PC-3 (cell line): Measurements from ENCODE around the gene FARP1. TPM values are rescaled to one million over a fixed set of nuclear protein-coding genes. Genes with fewer than 3 reads are reported as not detected.
A peak's percentile ranks its signal among the peaks of the same experiment; 100 is the strongest.

Source experiments
- ATAC-seq: fragments of 200-7000 bp; cut with Tn5 transposase; 2 replicates; pipeline ENCODE4 v1.9.1; 2020; ENCODE audit warnings: mild to moderate bottlenecking, moderate library complexity
- BruUV-seq: library from RNA; stranded (reverse); fragments of 400-500 nt; replicated peaks from 2 replicates; lab custom pipeline; 2021; lab: Mats Ljungman, UMichigan
- CTCF ChIA-PET: fragments of 300-600 bp; sonication (Branson Sonifier 250); formaldehyde crosslinking; loops from one replicate; lab custom pipeline; 2022; ENCODE audit warnings: antibody characterized with exemption; lab: Charles Lee
- POLR2A ChIA-PET: fragments of 300-600 bp; sonication (Branson Sonifier 250); formaldehyde crosslinking; loops from one replicate; lab custom pipeline; 2022; ENCODE audit warnings: antibody characterized with exemption; ENCODE audit not compliant: unreplicated experiment; lab: Charles Lee
- DNase-seq: peaks from one replicate; pipeline ENCODE4 v3.0.0-alpha.2; 2015
- H2AFZ ChIP-seq: fragments of 300-600 bp; sonication (generic); 2 replicates; pipeline ENCODE4 v1.6.0; 2016; ENCODE audit warnings: antibody characterized with exemption, low read length
- H3F3A ChIP-seq: fragments of 300-600 bp; sonication (generic); one replicate; pipeline ENCODE4 v1.6.0; 2017; ENCODE audit warnings: antibody characterized with exemption, low read length, control low read depth, mild to moderate bottlenecking; ENCODE audit not compliant: unreplicated experiment
- H3K27ac ChIP-seq: fragments of 300-600 bp; sonication (generic); 2 replicates; pipeline ENCODE4 v1.5.1; 2016; ENCODE audit warnings: mild to moderate bottlenecking, low read length
- H3K27me3 ChIP-seq: fragments of 300-600 bp; sonication (generic); 2 replicates; pipeline ENCODE4 v1.6.1; 2016; ENCODE audit warnings: low read length, mixed read lengths
- H3K36me3 ChIP-seq: fragments of 300-600 bp; sonication (generic); 2 replicates; pipeline ENCODE4 v1.6.1; 2016; ENCODE audit warnings: low read depth, mixed run types, low read length, mixed read lengths
- H3K4me1 ChIP-seq: fragments of 300-600 bp; sonication (generic); 2 replicates; pipeline ENCODE4 v1.5.1; 2016; ENCODE audit warnings: low read length; ENCODE audit not compliant: insufficient read depth
- H3K4me2 ChIP-seq: fragments of 300-600 bp; sonication (generic); 2 replicates; pipeline ENCODE4 v1.6.0; 2016; ENCODE audit warnings: low read length
- H3K4me3 ChIP-seq: fragments of 300-600 bp; sonication (generic); 2 replicates; pipeline ENCODE4 v1.5.1; 2016; ENCODE audit warnings: mild to moderate bottlenecking, low read length, mixed read lengths
- H3K79me2 ChIP-seq: fragments of 300-600 bp; sonication (generic); 2 replicates; pipeline ENCODE4 v1.6.1; 2017; ENCODE audit warnings: low read length, mixed read lengths
- H3K9ac ChIP-seq: fragments of 300-600 bp; sonication (generic); 2 replicates; pipeline ENCODE4 v1.6.0; 2016; ENCODE audit warnings: mild to moderate bottlenecking, low read length
- H3K9me2 ChIP-seq: fragments of 300-600 bp; sonication (generic); replicated peaks from 2 replicates; pipeline ENCODE4 v1.6.1; 2016; ENCODE audit warnings: mixed run types, low read length, mixed read lengths
- H3K9me3 ChIP-seq: fragments of 300-600 bp; sonication (generic); 2 replicates; pipeline ENCODE4 v1.6.1; 2016; ENCODE audit warnings: low read length, mixed read lengths
- H4K20me1 ChIP-seq: fragments of 300-600 bp; sonication (generic); 2 replicates; pipeline ENCODE4 v1.6.1; 2016; ENCODE audit warnings: low read length, mixed read lengths
- EZH2 ChIP-seq: fragments of 300-600 bp; sonication (generic); IDR thresholded peaks from one replicate; pipeline ENCODE4 v1.6.1; 2017; ENCODE audit warnings: antibody characterized with exemption, mild to moderate bottlenecking, low read length; ENCODE audit not compliant: unreplicated experiment
- EZH2phosphoT487 ChIP-seq: fragments of 300-600 bp; sonication (generic); IDR thresholded peaks from 2 replicates; pipeline ENCODE4 v1.6.1; 2018; ENCODE audit warnings: mild to moderate bottlenecking, antibody characterized with exemption, low read length, borderline replicate concordance
- intact Hi-C: fragments of 100-400 bp; cut with micrococcal nuclease; formaldehyde crosslinking; loops from 2 replicates; pipeline ENCODE4 v1.9.0; 2023
- total RNA-seq: library from RNA; depleted of rRNA; stranded (reverse); fragments of >200 nt; gene quantifications from 2 replicates; pipeline ENCODE4 v1.2.3, GENCODE V29; 2014
- TF ChIP-seq, protein P1 (sequence below): fragments of 300-600 bp; sonication (generic); conservative IDR thresholded peaks from 2 replicates; pipeline ENCODE4 v1.5.1; 2017; ENCODE audit warnings: antibody characterized with exemption, low read depth, mild to moderate bottlenecking, low read length

The FARP1 gene
- total RNA-seq, 1 experiment from 2014 or later: 18.2 TPM

DNA sequence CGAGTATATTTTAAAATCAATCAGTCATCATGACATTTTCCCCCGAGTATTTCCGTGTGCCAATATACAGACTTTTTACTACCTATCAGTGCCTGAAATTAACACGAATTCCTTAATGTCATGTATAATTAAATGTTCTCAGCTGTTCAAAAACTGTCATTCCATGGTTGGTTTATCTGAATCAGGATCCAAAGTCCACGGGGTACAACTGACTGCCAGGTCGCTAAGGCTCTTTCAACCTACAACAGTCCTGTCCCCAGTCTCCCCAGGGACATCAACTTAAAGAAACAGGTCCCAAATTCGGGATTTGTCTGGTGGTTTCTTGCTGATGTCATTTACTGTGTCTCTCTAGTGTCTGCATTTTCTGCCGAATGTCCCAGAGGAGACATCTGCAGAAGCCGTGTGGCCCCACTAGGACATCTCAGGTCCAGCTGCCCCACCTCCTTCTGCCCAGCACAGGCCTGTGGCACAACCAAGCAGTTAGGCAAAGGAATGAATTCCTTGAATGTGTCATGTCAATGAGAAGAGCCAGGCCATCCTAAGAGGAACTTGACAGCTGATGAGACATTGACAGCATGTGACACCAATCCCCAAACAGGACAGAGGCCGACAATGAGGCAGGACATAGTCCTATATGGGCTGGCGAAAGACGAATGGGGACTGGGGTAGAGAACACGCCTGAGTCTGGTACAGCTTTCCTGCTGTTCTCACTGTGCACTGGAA is 324.5 kb downstream of the FARP1 start:
- Histone ChIP-seq H3K9ac (no peak overlapping the region), H3K9me3 (no peaks in the 10 kb centered on the region), H3K4me1 (no peaks in the 10 kb centered on the region), H3F3A (no peaks in the 10 kb centered on the region), H3K27ac (no peak overlapping the region), H3K9me2 (no peaks in the 10 kb centered on the region), H3K36me3 (peaks cover 20% of the 10 kb centered on the region), H3K79me2 (peaks cover 7% of the 10 kb centered on the region; the same call in 1 of the 2 replicates), H2AFZ (no peak overlapping the region), H4K20me1 (no peaks in the 10 kb centered on the region), H3K27me3 (no peaks in the 10 kb centered on the region), H3K4me2 (no peak overlapping the region), H3K4me3 (no peak overlapping the region)
- ATAC-seq (no peak), DNase-seq (no peak)
- BruUV-seq: no TSS peak
- ChIA-PET POLR2A (no interaction called here), CTCF (no interaction called here)
- intact Hi-C loops: no loop called here
- TF ChIP-seq, protein P1, sequence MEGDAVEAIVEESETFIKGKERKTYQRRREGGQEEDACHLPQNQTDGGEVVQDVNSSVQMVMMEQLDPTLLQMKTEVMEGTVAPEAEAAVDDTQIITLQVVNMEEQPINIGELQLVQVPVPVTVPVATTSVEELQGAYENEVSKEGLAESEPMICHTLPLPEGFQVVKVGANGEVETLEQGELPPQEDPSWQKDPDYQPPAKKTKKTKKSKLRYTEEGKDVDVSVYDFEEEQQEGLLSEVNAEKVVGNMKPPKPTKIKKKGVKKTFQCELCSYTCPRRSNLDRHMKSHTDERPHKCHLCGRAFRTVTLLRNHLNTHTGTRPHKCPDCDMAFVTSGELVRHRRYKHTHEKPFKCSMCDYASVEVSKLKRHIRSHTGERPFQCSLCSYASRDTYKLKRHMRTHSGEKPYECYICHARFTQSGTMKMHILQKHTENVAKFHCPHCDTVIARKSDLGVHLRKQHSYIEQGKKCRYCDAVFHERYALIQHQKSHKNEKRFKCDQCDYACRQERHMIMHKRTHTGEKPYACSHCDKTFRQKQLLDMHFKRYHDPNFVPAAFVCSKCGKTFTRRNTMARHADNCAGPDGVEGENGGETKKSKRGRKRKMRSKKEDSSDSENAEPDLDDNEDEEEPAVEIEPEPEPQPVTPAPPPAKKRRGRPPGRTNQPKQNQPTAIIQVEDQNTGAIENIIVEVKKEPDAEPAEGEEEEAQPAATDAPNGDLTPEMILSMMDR: no peak
- TF ChIP-seq EZH2 (no peak), EZH2phosphoT487 (no peak)

DNA sequence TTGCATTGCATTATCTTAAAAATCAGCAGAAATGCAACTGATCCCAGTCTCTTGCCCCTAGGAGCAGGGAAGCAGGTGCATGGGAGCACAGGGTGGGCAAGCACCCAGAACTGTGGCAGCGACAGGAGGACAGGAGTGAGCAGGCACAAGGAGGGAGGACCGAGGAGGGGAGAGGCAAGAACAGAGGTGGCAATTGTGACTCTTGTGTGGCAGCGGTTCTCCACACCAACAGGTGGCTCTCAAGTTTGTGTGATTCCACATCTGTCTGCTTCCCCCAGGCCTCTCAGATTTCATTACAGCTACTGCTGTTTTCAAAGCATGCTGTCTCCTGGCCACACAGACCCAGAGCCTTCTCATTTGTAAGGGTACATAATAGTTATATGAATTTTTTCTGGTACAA is 325.5 kb downstream of the FARP1 start:
- Histone ChIP-seq H3K9me2 (no peaks in the 10 kb centered on the region), H3K4me3 (no peak overlapping the region), H3K9ac (no peak overlapping the region), H3K36me3 (peaks cover 19% of the 10 kb centered on the region), H3K79me2 (peaks cover 7% of the 10 kb centered on the region; the same call in 1 of the 2 replicates), H3F3A (no peaks in the 10 kb centered on the region), H3K4me2 (no peak overlapping the region), H3K9me3 (no peaks in the 10 kb centered on the region), H2AFZ (no peak overlapping the region), H3K27ac (no peak overlapping the region), H4K20me1 (no peaks in the 10 kb centered on the region), H3K27me3 (no peaks in the 10 kb centered on the region), H3K4me1 (no peaks in the 10 kb centered on the region)
- TF ChIP-seq EZH2phosphoT487 (no peak), EZH2 (no peak)
- TF ChIP-seq, protein P1: no peak
- no TSS peak for BruUV-seq
- ChIA-PET POLR2A (no interaction called here), CTCF (no interaction called here)
- peak; percentile 51 for ATAC-seq
- no peak for DNase-seq
- intact Hi-C loops: no loop called here

DNA sequence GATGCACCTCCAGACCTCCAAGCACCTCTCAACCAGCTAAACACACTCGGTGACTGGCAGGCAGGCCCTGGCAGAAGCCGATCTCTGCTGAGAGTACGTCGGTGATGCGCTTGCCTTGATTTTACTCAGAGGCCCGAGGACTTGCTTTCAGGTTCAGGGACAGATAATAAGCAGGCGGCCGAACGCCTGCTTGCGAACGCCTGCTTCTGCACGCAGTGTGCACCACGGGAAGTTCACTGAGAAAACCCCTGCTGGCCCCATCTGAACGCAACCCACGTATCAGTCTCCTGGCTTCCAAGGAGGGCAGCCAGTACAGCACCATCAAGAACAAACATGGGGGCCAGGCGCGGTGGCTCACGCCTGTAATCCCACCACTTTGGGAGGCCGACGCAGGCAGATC is 326.0 kb downstream of the FARP1 start:
- H3K79me2 ChIP-seq: peaks cover 7% of the 10 kb centered on the region; the same call in 1 of the 2 replicates
- H3K9me2 ChIP-seq: no peaks in the 10 kb centered on the region
- CTCF ChIA-PET: no interaction called here
- no peak overlapping the region for H3K4me3 ChIP-seq
- ATAC-seq (no peak), DNase-seq (no peak)
- TF ChIP-seq, protein P1: no peak
- TF ChIP-seq EZH2phosphoT487 (no peak), EZH2 (no peak)
- H3K27ac ChIP-seq: no peak overlapping the region
- POLR2A ChIA-PET: no interaction called here
- BruUV-seq: no TSS peak
- H3K4me2 ChIP-seq: no peak overlapping the region
- H4K20me1 ChIP-seq: no peaks in the 10 kb centered on the region
- H3K27me3 ChIP-seq: no peaks in the 10 kb centered on the region
- no peak overlapping the region for H2AFZ ChIP-seq
- no peaks in the 10 kb centered on the region for H3K4me1 ChIP-seq
- H3F3A ChIP-seq: no peaks in the 10 kb centered on the region
- intact Hi-C loops: no loop called here
- no peaks in the 10 kb centered on the region for H3K9me3 ChIP-seq
- no peak overlapping the region for H3K9ac ChIP-seq
- peaks cover 22% of the 10 kb centered on the region for H3K36me3 ChIP-seq
